ENCODE results near the gene FAP.

Gene FAP

DNA sequence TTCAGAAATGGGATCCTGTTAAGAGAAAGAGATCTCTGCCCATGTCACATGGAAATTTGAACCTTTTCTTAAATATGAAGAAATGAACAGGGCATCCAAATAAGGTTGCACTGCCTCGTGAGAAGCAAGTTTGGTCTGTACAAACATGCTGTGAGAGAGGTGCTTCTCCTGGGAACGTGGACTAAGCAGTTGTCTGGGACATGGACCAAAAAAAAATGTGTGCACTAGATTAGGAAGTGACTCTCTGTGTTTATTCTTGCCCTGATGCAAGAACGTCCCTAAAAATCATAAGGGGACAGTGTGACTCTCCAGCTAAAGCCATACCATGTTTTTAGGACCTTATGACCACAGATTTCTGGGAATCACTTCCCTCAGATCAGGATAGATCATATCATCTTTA, 67.5 kb downstream of the FAP start:
- ChIA-PET CTCF (interaction anchor here (1.0 kb wide), 1 partner anchor 9 kb away, joined by 3 read pairs; no protein-coding TSS in a partner anchor), POLR2A (ENCODE audit: low non-redundant PET) (no interaction called here)
- DNase-seq (ENCODE audit: low spot score) = no peak
- no peak overlapping the region for H3K27ac ChIP-seq
- TF ChIP-seq, protein P1, sequence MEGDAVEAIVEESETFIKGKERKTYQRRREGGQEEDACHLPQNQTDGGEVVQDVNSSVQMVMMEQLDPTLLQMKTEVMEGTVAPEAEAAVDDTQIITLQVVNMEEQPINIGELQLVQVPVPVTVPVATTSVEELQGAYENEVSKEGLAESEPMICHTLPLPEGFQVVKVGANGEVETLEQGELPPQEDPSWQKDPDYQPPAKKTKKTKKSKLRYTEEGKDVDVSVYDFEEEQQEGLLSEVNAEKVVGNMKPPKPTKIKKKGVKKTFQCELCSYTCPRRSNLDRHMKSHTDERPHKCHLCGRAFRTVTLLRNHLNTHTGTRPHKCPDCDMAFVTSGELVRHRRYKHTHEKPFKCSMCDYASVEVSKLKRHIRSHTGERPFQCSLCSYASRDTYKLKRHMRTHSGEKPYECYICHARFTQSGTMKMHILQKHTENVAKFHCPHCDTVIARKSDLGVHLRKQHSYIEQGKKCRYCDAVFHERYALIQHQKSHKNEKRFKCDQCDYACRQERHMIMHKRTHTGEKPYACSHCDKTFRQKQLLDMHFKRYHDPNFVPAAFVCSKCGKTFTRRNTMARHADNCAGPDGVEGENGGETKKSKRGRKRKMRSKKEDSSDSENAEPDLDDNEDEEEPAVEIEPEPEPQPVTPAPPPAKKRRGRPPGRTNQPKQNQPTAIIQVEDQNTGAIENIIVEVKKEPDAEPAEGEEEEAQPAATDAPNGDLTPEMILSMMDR (conservative IDR thresholded peaks at IDR 0.05; ENCODE audit: low read depth) = no peak

DNA sequence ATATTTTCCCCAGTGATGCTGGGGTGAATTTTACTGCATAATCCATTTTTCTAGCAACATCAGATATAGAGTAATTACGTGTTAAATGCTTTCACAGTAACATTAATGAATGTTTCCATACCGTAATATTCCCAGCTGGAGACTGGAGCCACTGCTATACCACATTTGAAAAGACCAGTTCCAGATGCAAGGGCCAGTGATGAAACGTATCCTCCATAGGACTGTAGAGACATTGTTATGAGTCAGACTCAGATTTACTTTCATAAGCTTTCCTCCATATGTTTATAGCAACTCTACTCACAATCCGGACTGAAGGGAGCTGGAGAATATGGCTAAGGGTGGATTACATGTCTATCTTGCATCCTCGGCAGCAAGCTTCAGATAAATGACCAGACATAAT, 68.5 kb downstream of the FAP start:
- ChIA-PET POLR2A (ENCODE audit: low non-redundant PET) (no interaction called here), CTCF (interaction anchor here (0.6 kb wide), 1 partner anchor 165 kb away, joined by 3 read pairs; no protein-coding TSS in a partner anchor)
- DNase-seq (ENCODE audit: low spot score) = no peak
- TF ChIP-seq, protein P1 (conservative IDR thresholded peaks at IDR 0.05; ENCODE audit: low read depth) = no peak
- no peak overlapping the region for H3K27ac ChIP-seq

DNA sequence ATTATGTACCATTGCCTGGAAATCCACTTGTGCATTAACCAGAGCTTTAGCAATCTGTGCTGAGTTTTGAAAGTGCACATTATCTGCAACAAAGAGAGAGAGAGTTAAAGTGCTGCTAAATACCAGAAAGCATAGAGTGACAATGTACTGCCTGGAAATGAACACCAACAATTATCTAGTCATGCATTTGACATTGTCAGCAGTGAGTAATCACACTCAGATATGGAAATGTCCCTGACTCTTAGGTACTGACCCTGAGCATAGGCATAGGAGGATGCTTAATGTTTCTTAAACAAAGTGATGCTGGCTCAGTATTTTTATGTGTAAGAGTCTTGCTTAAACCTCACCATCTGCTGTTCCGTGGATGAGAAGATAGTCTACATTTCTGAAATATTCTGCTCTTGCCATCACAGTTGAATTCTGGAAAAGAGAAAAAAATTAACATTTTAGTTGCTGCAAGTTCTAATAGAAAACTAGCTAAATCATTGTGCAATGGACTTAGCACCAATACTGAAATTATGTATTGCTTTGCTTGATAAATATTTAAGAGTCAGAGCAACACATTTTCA, 70.4 kb downstream of the FAP start:
- no peak overlapping the region for H3K27ac ChIP-seq
- no peak for DNase-seq (ENCODE audit: low spot score)
- CTCF ChIA-PET = interaction anchor here (0.6 kb wide), 1 partner anchor 255 kb away, joined by 3 read pairs; no protein-coding TSS in a partner anchor
- POLR2A ChIA-PET (ENCODE audit: low non-redundant PET) = no interaction called here
- TF ChIP-seq, protein P1 (conservative IDR thresholded peaks at IDR 0.05; ENCODE audit: low read depth) = no peak

DNA sequence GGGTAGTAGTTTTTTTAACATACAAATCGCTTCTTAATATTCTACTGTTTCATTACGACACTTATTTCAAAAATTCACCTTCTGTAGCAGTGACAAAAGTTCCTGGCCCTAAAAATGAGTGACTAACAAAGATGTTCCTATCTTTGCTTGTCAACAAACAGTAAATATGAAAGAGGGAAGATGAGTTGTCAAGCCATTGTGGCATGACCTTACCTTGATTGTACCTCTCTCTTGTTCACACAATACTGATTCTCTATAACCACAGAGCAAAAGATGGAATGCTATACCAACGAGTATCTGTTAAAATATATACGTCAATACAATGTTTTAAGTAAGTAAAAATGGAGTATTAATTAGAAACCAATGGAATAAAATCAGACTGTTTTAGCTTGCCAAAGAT, 76.5 kb downstream of the FAP start:
- H3K27ac ChIP-seq = no peak overlapping the region
- TF ChIP-seq, protein P1 (conservative IDR thresholded peaks at IDR 0.05; ENCODE audit: low read depth) = no peak
- DNase-seq (ENCODE audit: low spot score) = no peak
- ChIA-PET POLR2A (ENCODE audit: low non-redundant PET) (no interaction called here), CTCF (interaction anchor here (1.1 to 2.1 kb wide), 2 partner anchors 9 to 11 kb away, joined by 3 to 5 read pairs; no protein-coding TSS in a partner anchor)

DNA sequence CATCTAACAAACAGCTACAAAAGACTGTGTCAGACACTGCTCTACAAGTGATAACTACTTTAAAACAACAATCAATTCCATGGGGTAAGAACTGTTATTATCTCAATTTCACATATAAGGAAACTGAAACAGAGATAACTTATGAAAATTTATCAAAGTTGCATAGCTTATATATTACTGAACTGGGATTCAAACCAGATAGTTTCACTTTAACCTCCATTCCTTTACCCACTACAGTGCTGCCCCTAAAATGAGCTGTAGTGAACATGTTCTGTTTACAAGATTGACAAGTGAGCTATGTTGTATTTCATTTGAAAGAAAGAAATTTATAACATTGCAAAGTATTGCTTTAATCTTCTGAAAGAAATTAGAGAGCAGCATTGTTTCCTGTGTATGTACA, 77.1 kb downstream of the FAP start:
- CTCF ChIA-PET = interaction anchor here (0.9 to 2.1 kb wide), 2 partner anchors 10 to 13 kb away, joined by 4 to 5 read pairs; no protein-coding TSS in a partner anchor
- TF ChIP-seq, protein P1 (conservative IDR thresholded peaks at IDR 0.05; ENCODE audit: low read depth) = no peak
- DNase-seq (ENCODE audit: low spot score) = no peak

GRCh38 chr2:162164802-162165201, 78.4 kb downstream of the FAP start:
- ChIA-PET POLR2A (ENCODE audit: low non-redundant PET) (no interaction called here), CTCF (no interaction called here)
- no peak overlapping the region for H3K27ac ChIP-seq
- no peak for DNase-seq (ENCODE audit: low spot score)
- TF ChIP-seq, protein P1 (conservative IDR thresholded peaks at IDR 0.05; ENCODE audit: low read depth) = no peak

More for the DNA sequence above, 77.1 kb downstream of the FAP start:
- no peak overlapping the region for H3K27ac ChIP-seq
- POLR2A ChIA-PET (ENCODE audit: low non-redundant PET) = no interaction called here
